H1 (cell line): ENCODE results near the gene FIG4. TPM values are rescaled to one million over a fixed set of nuclear protein-coding genes. Genes with fewer than 3 reads are reported as not detected.

Source experiments
- SP2 ChIP-seq: IDR thresholded peaks from 2 replicates; pipeline ENCODE4 v1.6.1; 2012; ENCODE audit warnings: mild to moderate bottlenecking, low read length, inconsistent platforms
- SP4 ChIP-seq: IDR thresholded peaks from 2 replicates; pipeline ENCODE4 v1.6.1; 2012; ENCODE audit warnings: low read length, inconsistent platforms
- TAF7 ChIP-seq: optimal IDR thresholded peaks from 2 replicates; pipeline ENCODE3; 2011; ENCODE audit warnings: low read depth, mild to moderate bottlenecking, inconsistent platforms, low read length, moderate library complexity, borderline replicate concordance
- polyA plus RNA-seq, 7 experiments: library from polyadenylated mRNA; depleted of rRNA in 3 of 7; stranded (reverse) in 5 of 7; unstranded in 2 of 7; fragments of >200 nt in 5 of 7; fragments of 200-250 nt in 2 of 7; gene quantifications; 1 replicate in 5 of 7; 2 replicates in 1 of 7; 4 replicates in 1 of 7; pipeline versions ENCODE4 v1.2.1 to v1.2.3, GENCODE V29; 2011 to 2013; ENCODE audit warnings: missing spikeins in 2 of 7, mixed read lengths in 2 of 7
- total RNA-seq: library from RNA; stranded (reverse); fragmentation: NEBNext Ultra II Directional; extraction: Animal tissue kit (Norgen Biotek cat#: 25700); gene quantifications from 2 replicates; pipeline ENCODE4 v1.2.1, GENCODE V29; 2021
- TF ChIP-seq, protein P1 (sequence below), 3 experiments: IDR thresholded peaks; 1 replicate in 2 of 3; 2 replicates in 1 of 3; pipeline versions ENCODE4 v1.5.1 to v1.6.1; 2011; ENCODE audit warnings: low read length in 3 of 3, mild to moderate bottlenecking in 3 of 3, inconsistent platforms in 2 of 3, low read depth in 1 of 3, moderate library complexity in 1 of 3; ENCODE audit not compliant: insufficient read depth in 1 of 3; ENCODE audit errors: control extremely low read depth in 1 of 3

Gene FIG4
- total and polyA plus RNA-seq, 2 of the 8 experiments (the other 6 are each of a cell fraction or from before 2014, with no cell fraction given): 11.8 to 21.9 TPM

DNA sequence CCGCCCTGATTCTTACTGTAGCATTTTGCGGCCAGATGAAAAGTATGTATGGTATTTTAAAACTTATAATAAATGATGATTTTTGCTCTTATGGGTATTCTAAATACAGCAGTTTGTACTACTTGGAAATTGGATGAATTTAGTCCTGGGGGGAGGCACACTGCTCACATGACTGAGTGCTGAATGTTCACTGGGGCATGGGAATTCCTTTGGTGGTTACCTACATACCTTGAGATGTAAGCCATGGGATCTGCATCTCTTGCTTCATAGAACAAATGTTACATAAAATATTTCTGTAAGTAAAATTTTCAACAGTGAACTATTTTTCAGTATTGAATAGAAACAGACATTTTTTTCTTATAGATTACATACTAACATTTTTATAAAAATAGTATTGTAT is 71.1 kb downstream of the FIG4 start (continued):
- TF ChIP-seq, protein P1, sequence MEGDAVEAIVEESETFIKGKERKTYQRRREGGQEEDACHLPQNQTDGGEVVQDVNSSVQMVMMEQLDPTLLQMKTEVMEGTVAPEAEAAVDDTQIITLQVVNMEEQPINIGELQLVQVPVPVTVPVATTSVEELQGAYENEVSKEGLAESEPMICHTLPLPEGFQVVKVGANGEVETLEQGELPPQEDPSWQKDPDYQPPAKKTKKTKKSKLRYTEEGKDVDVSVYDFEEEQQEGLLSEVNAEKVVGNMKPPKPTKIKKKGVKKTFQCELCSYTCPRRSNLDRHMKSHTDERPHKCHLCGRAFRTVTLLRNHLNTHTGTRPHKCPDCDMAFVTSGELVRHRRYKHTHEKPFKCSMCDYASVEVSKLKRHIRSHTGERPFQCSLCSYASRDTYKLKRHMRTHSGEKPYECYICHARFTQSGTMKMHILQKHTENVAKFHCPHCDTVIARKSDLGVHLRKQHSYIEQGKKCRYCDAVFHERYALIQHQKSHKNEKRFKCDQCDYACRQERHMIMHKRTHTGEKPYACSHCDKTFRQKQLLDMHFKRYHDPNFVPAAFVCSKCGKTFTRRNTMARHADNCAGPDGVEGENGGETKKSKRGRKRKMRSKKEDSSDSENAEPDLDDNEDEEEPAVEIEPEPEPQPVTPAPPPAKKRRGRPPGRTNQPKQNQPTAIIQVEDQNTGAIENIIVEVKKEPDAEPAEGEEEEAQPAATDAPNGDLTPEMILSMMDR (IDR thresholded peaks at IDR 0.05; ENCODE audit: control extremely low read depth in 1 of 3, insufficient read depth in 1 of 3, low read depth in 1 of 3, low read length in 3 of 3): no peak
- no peak for TF ChIP-seq SP2
- no peak for TF ChIP-seq TAF7
- no peak for TF ChIP-seq SP4
